Activated CD8-positive, alpha-beta T cell treated with anti-CD3 and anti-CD28 coated beads for 36 hours (primary cell): ENCODE measurements around the gene TNFRSF6B. TPM values are rescaled to one million over a fixed set of nuclear protein-coding genes. Genes with fewer than 3 reads are reported as not detected.

Source experiments
- ATAC-seq: fragments of 200-7000 bp; cut with Tn5 transposase; one replicate; pipeline ENCODE4 v1.10.0; 2021; ENCODE audit warnings: mild to moderate bottlenecking, moderate library complexity
- CTCF ChIA-PET: fragments of 350-600 bp; sonication (Branson Sonifier 250); formaldehyde crosslinking; loops from one replicate; lab custom pipeline; 2021; ENCODE audit warnings: antibody characterized with exemption; lab: Charles Lee
- POLR2A ChIA-PET: fragments of 350-600 bp; sonication (Branson Sonifier 250); formaldehyde crosslinking; loops from one replicate; lab custom pipeline; 2021; ENCODE audit warnings: antibody characterized with exemption; lab: Charles Lee
- DNase-seq: peaks from one replicate; pipeline ENCODE4 v3.0.0-alpha.2; 2020
- H3K27ac Mint-ChIP-seq: one replicate; pipeline ENCODE4 v1.8.0; 2021; ENCODE audit warnings: mild to moderate bottlenecking, mixed read lengths
- H3K27me3 Mint-ChIP-seq: one replicate; pipeline ENCODE4 v1.8.0; 2021; ENCODE audit warnings: mixed read lengths
- H3K36me3 Mint-ChIP-seq: one replicate; pipeline ENCODE4 v1.8.0; 2021; ENCODE audit warnings: low read depth, mixed read lengths
- H3K4me1 Mint-ChIP-seq: one replicate; pipeline ENCODE4 v1.8.0; 2021; ENCODE audit warnings: low read depth, mixed read lengths
- H3K4me3 Mint-ChIP-seq: one replicate; pipeline ENCODE4 v1.8.0; 2021; ENCODE audit warnings: mild to moderate bottlenecking, moderate library complexity, mixed read lengths
- H3K9me3 Mint-ChIP-seq: one replicate; pipeline ENCODE4 v1.8.0; 2021; ENCODE audit warnings: mixed read lengths
- CTCF ChIP-seq: fragments of 200-600 bp; IDR thresholded peaks from one replicate; pipeline ENCODE4 v1.8.0; 2022; ENCODE audit warnings: antibody characterized with exemption, mild to moderate bottlenecking
- intact Hi-C: fragments of 100-400 bp; cut with micrococcal nuclease; formaldehyde crosslinking; loops from one replicate; pipeline ENCODE4 v1.10.0; 2022
- total RNA-seq, 2 experiments: library from RNA; stranded (reverse); gene quantifications; one replicate each; pipeline ENCODE4 v1.2.3, GENCODE V29; 2021

The TNFRSF6B gene
- total RNA-seq, 2 experiments from 2014 or later = not detected

- POLR2A ChIA-PET = interaction anchor here (0.8 to 2.7 kb wide), 8 partner anchors 9 to 160 kb away, joined by 3 to 16 read pairs (median 6); partner anchors contain the start of genes ARFRP1, LIME1 and ZGPAT
- H3K27ac Mint-ChIP-seq = no peak overlapping the region
Measured at GRCh38 chr20:63697868-63698545, 1.6 kb downstream of the TNFRSF6B start.

GRCh38 chr20:63698739-63699465, 2.5 kb downstream of the TNFRSF6B start:
- Mint-ChIP-seq H3K36me3 (peaks cover 7% of the 10 kb centered on the region), H3K27me3 (no peaks in the 10 kb centered on the region), H3K4me3 (no peak overlapping the region), H3K9me3 (no peaks in the 10 kb centered on the region), H3K4me1 (peaks cover 23% of the 10 kb centered on the region), H3K27ac (peak overlapping the region; percentile 67)
- ATAC-seq = peak; percentile 55
- peak; percentile 72 for DNase-seq
- POLR2A ChIA-PET = interaction anchor here (0.7 to 2.7 kb wide), 8 partner anchors 9 to 282 kb away, joined by 3 to 16 read pairs (median 4); partner anchors contain the start of genes ARFRP1, LIME1, PRPF6 and ZGPAT
- CTCF ChIA-PET = interaction anchor here (1.0 to 1.2 kb wide), 2 partner anchors 8 to 166 kb away, joined by 3 to 4 read pairs; no protein-coding TSS in a partner anchor
- TF ChIP-seq CTCF = no peak
- intact Hi-C loops = no loop called here

More at GRCh38 chr20:63697868-63698545, 1.6 kb downstream of the TNFRSF6B start:
- Mint-ChIP-seq H3K36me3 (peaks cover 11% of the 10 kb centered on the region), H3K9me3 (no peaks in the 10 kb centered on the region), H3K27me3 (no peaks in the 10 kb centered on the region), H3K4me1 (peaks cover 26% of the 10 kb centered on the region), H3K4me3 (no peak overlapping the region)
- no peak for ATAC-seq
- TF ChIP-seq CTCF = no peak
- intact Hi-C loops = no loop called here
- CTCF ChIA-PET = interaction anchor here (0.6 to 1.3 kb wide), 4 partner anchors 9 to 167 kb away, joined by 3 to 4 read pairs (median 3); no protein-coding TSS in a partner anchor
- no peak for DNase-seq

- intact Hi-C loops = loop anchor here (10.0 kb wide), 1 partner anchor 165 kb away; the partner anchor contains the start of genes ABHD16B and TPD52L2
- CTCF ChIA-PET = interaction anchor here (1.2 kb wide), 1 partner anchor 165 kb away, joined by 3 read pairs; no protein-coding TSS in a partner anchor
- ATAC-seq = no peak
- POLR2A ChIA-PET = interaction anchor here (0.7 to 2.7 kb wide), 7 partner anchors 8 to 281 kb away, joined by 3 to 16 read pairs (median 4); partner anchors contain the start of genes ARFRP1, LIME1, PRPF6 and ZGPAT
- no peak overlapping the region for H3K4me3 Mint-ChIP-seq
- peak overlapping the region; percentile 67 for H3K27ac Mint-ChIP-seq
- no peaks in the 10 kb centered on the region for H3K27me3 Mint-ChIP-seq
- TF ChIP-seq CTCF = no peak
- H3K36me3 Mint-ChIP-seq = peaks cover 2% of the 10 kb centered on the region
- peaks cover 23% of the 10 kb centered on the region for H3K4me1 Mint-ChIP-seq
- DNase-seq = no peak
- no peaks in the 10 kb centered on the region for H3K9me3 Mint-ChIP-seq
Measured at GRCh38 chr20:63699466-63700198, 3.2 kb downstream of the TNFRSF6B start.

GRCh38 chr20:63700199-63701050, 4.0 kb downstream of the TNFRSF6B start:
- no peak overlapping the region for H3K4me3 Mint-ChIP-seq
- H3K36me3 Mint-ChIP-seq = peaks cover 5% of the 10 kb centered on the region
- intact Hi-C loops = loop anchor here (10.0 kb wide), 1 partner anchor 164 kb away; the partner anchor contains the start of genes ABHD16B and TPD52L2
- no peaks in the 10 kb centered on the region for H3K9me3 Mint-ChIP-seq
- DNase-seq = no peak
- no peak for ATAC-seq
- no peaks in the 10 kb centered on the region for H3K27me3 Mint-ChIP-seq
- H3K27ac Mint-ChIP-seq = no peak overlapping the region
- ChIA-PET POLR2A (interaction anchor here (0.8 to 1.7 kb wide), 2 partner anchors 34 to 36 kb away, joined by 3 to 4 read pairs; no protein-coding TSS in a partner anchor), CTCF (interaction anchor here (0.6 kb wide), 1 partner anchor 50 kb away, joined by 3 read pairs; no protein-coding TSS in a partner anchor)
- no peak for TF ChIP-seq CTCF
- H3K4me1 Mint-ChIP-seq = peaks cover 23% of the 10 kb centered on the region
